ENCODE measurements around the gene TEX53. TPM values are rescaled to one million over a fixed set of nuclear protein-coding genes. Genes with fewer than 3 reads are reported as not detected.
A peak's percentile ranks its signal among the peaks of the same experiment; 100 is the strongest.

Gene TEX53
- polyA plus RNA-seq, 3 donors: not detected

- H3K4me3 Mint-ChIP-seq: no peak overlapping the region
Measured at GRCh38 chr9:114608525-114608796, 49.1 kb downstream of the TEX53 start.

GRCh38 chr9:114607671-114608524, 49.7 kb downstream of the TEX53 start:
- Histone ChIP-seq H3K9me3 (replicated peaks in 1 of 2; ENCODE audit: control insufficient read depth in 1 of 2, insufficient read depth in 1 of 2, low read length in 2 of 2) (no peaks in the 10 kb centered on the region), H3K27ac (ENCODE audit: low read depth in 1 of 2, low read length in 2 of 2) (no peak overlapping the region), H4K20me1 (ENCODE audit: insufficient read depth, low read length) (peaks cover 5% of the 10 kb centered on the region), H3K4me2 (replicated peaks; ENCODE audit: extremely low read depth, low read length, poor library complexity, severe bottlenecking) (no peak overlapping the region), H3K27me3 (ENCODE audit: control insufficient read depth in 2 of 2, insufficient read depth in 2 of 2, low read length in 2 of 2) (no peaks in the 10 kb centered on the region), H3K36me3 (replicated peaks in 1 of 2; ENCODE audit: control insufficient read depth in 1 of 2, insufficient read depth in 2 of 2, low read length in 2 of 2) (no peaks in the 10 kb centered on the region), H3K9ac (ENCODE audit: insufficient read depth, low read length, poor library complexity, severe bottlenecking) (no peak overlapping the region), H3K79me2 (ENCODE audit: insufficient read depth, low read length) (peaks cover 8% of the 10 kb centered on the region), H3K4me1 (ENCODE audit: control insufficient read depth in 1 of 2, insufficient read depth in 2 of 2, low read length in 2 of 2) (peaks cover 24 to 34% of the 10 kb centered on the region in 2 donors), H3K4me3 (replicated peaks in 1 of 3; ENCODE audit: low read depth in 2 of 3, low read length in 3 of 3) (no peak overlapping the region), H2AFZ (ENCODE audit: insufficient read depth, low read depth, low read length, poor library complexity, severe bottlenecking) (no peak overlapping the region)
- Mint-ChIP-seq H3K27ac (peak overlapping the region in 2 of 7 donors; percentile 21 to 77), H3K9me3 (no peaks in the 10 kb centered on the region), H3K4me3 (no peak overlapping the region), H3K27me3 (ENCODE audit: low read depth in 3 of 3) (peaks cover 0 to 2% (median 2%) of the 10 kb centered on the region in 3 donors), H3K4me1 (peaks cover 53% of the 10 kb centered on the region), H3K36me3 (peaks cover 15% of the 10 kb centered on the region in 2 donors)
- WGBS (ENCODE audit: insufficient coverage): 80% methylated on average over 6 of the region's 6 CpGs
- TF ChIP-seq, protein P1, sequence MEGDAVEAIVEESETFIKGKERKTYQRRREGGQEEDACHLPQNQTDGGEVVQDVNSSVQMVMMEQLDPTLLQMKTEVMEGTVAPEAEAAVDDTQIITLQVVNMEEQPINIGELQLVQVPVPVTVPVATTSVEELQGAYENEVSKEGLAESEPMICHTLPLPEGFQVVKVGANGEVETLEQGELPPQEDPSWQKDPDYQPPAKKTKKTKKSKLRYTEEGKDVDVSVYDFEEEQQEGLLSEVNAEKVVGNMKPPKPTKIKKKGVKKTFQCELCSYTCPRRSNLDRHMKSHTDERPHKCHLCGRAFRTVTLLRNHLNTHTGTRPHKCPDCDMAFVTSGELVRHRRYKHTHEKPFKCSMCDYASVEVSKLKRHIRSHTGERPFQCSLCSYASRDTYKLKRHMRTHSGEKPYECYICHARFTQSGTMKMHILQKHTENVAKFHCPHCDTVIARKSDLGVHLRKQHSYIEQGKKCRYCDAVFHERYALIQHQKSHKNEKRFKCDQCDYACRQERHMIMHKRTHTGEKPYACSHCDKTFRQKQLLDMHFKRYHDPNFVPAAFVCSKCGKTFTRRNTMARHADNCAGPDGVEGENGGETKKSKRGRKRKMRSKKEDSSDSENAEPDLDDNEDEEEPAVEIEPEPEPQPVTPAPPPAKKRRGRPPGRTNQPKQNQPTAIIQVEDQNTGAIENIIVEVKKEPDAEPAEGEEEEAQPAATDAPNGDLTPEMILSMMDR (IDR thresholded peaks at IDR 0.05): no peak
- intact Hi-C loops (cut with micrococcal nuclease): no loop called here
- no peak for DNase-seq

More at GRCh38 chr9:114608525-114608796, 49.1 kb downstream of the TEX53 start:
- DNase-seq: no peak
- Histone ChIP-seq H3K9me3 (replicated peaks in 1 of 2; ENCODE audit: control insufficient read depth in 1 of 2, insufficient read depth in 1 of 2, low read length in 2 of 2) (no peaks in the 10 kb centered on the region), H3K9ac (ENCODE audit: insufficient read depth, low read length, poor library complexity, severe bottlenecking) (no peak overlapping the region), H3K4me1 (ENCODE audit: control insufficient read depth in 1 of 2, insufficient read depth in 2 of 2, low read length in 2 of 2) (peaks cover 29 to 40% of the 10 kb centered on the region in 2 donors), H4K20me1 (ENCODE audit: insufficient read depth, low read length) (peaks cover 5% of the 10 kb centered on the region), H3K4me3 (replicated peaks in 1 of 3; ENCODE audit: low read depth in 2 of 3, low read length in 3 of 3) (no peak overlapping the region), H3K27ac (ENCODE audit: low read depth in 1 of 2, low read length in 2 of 2) (no peak overlapping the region), H3K27me3 (ENCODE audit: control insufficient read depth in 2 of 2, insufficient read depth in 2 of 2, low read length in 2 of 2) (no peaks in the 10 kb centered on the region), H2AFZ (ENCODE audit: insufficient read depth, low read depth, low read length, poor library complexity, severe bottlenecking) (no peak overlapping the region), H3K36me3 (replicated peaks in 1 of 2; ENCODE audit: control insufficient read depth in 1 of 2, insufficient read depth in 2 of 2, low read length in 2 of 2) (no peaks in the 10 kb centered on the region), H3K79me2 (ENCODE audit: insufficient read depth, low read length) (peaks cover 14% of the 10 kb centered on the region), H3K4me2 (replicated peaks; ENCODE audit: extremely low read depth, low read length, poor library complexity, severe bottlenecking) (no peak overlapping the region)
- H3K4me1 Mint-ChIP-seq: peaks cover 56% of the 10 kb centered on the region
- no peaks in the 10 kb centered on the region for H3K9me3 Mint-ChIP-seq
- WGBS (ENCODE audit: insufficient coverage): no CpG with 5 or more reads among the region's 2 CpGs
- H3K36me3 Mint-ChIP-seq: peaks cover 15 to 17% of the 10 kb centered on the region in 2 donors
- TF ChIP-seq, protein P1 (IDR thresholded peaks at IDR 0.05): no peak
- peaks cover 0 to 2% (median 2%) of the 10 kb centered on the region in 3 donors for H3K27me3 Mint-ChIP-seq (ENCODE audit: low read depth in 3 of 3)
- no peak overlapping the region for H3K27ac Mint-ChIP-seq
- intact Hi-C loops (cut with micrococcal nuclease): no loop called here

Data from CD14-positive monocyte (primary cell).